Activated gamma-delta T cell (primary cell): Measurements from ENCODE around the gene DOK5.

Experiments
- DNase-seq: peaks from one replicate; lab custom pipeline; 2025; lab: John Stamatoyannopoulos, UW

The DOK5 gene

GRCh38 chr20:54618412-54618811 is 143.0 kb downstream of the DOK5 start:
- DNase-seq, result no peak

DNA sequence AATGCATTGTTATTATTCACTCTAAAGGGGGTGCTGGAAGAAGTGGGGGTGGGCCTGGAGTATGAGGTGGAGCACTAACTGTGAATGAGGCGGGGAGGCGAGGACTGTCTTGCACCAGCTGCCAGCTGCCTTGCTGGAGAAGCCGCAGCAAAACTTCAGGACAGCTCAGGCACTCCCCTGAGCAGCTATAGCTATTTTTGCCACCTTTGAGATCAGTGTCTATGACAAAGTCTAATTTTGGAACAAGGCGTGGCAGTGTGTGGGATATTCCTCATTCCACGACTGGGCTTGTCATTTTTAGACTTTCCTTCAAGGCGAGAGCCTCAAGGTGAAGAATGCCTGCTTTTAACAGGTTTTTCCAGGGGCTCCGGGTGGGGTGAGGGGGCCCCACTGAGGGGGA is 143.8 kb downstream of the DOK5 start:
- no peak for DNase-seq

- no peak for DNase-seq
Measured at GRCh38 chr20:54619682-54620081, 144.3 kb downstream of the DOK5 start.

DNA sequence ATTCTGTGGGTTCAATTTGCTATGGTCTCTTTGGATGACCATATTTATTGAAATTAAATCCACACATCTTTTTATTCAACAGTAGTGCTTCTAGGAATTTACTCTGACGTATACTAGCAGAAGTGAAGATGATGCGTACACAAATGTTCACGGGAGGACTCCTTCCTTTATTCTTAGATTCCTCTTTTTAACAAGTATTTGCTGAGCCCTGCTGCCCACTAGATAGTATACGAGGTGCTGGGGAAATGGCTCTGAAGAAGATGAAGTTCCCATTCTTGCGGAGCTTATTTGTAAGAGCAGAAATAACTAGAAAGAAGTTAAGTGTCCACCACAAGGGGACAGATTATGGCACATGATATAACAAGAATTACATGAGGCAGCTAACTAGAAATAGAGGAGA is 145.2 kb downstream of the DOK5 start:
- DNase-seq, result no peak

- DNase-seq, result no peak
Measured at GRCh38 chr20:54622333-54623295, 147.2 kb downstream of the DOK5 start.

- no peak for DNase-seq
Measured at GRCh38 chr20:54623991-54624569, 148.7 kb downstream of the DOK5 start.

- no peak for DNase-seq
Measured at GRCh38 chr20:54624706-54625390, 149.5 kb downstream of the DOK5 start.

- DNase-seq, result no peak
Measured at GRCh38 chr20:54625497-54625896, 150.1 kb downstream of the DOK5 start.

DNA sequence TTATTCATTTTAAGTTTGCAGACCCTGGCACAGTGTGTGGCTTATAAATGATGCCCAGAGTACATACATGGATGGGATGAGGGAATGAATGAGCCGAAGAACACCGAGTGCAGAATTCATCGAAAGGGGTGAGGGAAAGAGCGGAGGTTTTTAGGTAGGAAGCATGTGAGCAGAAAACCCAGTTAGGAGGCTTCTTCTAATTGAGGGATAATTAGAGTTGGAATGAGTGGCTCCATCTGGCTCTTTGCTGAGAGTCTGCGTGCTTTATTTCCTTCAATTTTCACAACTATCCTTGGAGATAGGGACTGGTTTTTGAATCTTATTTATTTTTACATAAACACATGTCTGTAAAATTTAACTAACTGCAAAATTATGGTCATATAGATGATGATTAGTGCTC is 150.7 kb downstream of the DOK5 start:
- DNase-seq, result no peak

GRCh38 chr20:54629632-54630031 is 154.2 kb downstream of the DOK5 start:
- no peak for DNase-seq

DNA sequence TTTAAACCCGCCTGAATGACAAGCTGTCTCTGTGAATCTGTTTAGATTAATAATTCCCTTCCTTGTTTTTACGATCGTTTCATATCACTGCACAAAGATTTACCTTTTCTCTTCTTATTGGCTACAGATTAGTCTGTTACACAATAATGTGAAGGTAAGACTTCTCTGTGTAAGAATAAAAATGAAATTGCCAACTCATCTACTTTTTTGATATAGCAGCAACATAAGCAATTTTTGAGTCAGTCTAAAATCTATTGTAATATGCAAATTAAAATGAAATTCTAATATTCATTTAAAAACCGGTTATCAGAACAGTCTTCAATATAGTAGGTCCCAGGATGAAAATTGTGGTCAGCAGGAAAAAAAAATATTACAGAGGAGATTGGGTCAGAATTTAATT is 155.2 kb downstream of the DOK5 start:
- no peak for DNase-seq

- no peak for DNase-seq
Measured at GRCh38 chr20:54631059-54631458, 155.7 kb downstream of the DOK5 start.

DNA sequence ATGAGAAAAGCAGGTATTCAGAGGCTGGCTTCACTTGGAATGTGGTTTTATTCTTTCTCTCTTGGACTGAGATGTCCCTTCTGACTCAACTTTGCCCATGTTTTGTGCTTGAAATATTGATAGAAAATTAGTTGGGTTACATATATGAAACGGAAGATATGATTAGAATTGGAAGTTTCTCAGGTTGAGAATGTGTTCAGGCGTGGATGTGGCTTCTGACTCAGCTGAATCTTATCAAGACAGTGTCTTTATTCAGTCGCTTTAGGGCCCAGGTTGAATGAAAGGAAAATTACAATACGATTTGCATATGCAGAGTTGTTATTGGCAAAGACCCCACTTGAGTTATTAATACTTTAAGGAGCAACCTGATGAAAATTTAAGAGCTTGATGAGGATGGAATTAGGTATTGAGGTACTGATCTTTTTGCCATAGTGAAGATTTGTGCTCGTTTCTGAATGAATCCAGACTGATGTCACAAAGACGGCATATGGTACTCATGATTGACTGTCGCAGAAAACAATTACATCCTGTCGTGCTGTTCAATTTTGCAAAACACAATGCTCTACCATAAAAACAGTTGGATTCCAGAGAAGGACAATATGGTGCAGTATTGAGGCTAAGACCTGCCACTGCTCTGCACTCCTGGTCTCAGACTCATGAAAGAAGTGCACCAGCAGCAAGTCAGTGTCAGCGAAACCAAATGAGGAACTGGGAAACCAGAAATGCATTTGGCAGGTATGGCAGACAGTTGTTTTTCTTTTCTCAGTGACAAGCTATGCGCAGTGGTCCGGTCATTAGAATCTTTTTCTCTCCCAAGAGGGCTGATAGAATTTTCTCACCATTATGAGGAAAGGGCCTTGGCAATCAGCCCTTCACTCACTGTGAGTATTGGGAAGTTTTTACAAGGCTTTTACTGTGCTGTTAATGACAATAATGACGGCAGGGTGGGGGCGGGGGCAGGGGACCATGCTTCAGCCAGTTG is 158.3 kb downstream of the DOK5 start:
- no peak for DNase-seq

DNA sequence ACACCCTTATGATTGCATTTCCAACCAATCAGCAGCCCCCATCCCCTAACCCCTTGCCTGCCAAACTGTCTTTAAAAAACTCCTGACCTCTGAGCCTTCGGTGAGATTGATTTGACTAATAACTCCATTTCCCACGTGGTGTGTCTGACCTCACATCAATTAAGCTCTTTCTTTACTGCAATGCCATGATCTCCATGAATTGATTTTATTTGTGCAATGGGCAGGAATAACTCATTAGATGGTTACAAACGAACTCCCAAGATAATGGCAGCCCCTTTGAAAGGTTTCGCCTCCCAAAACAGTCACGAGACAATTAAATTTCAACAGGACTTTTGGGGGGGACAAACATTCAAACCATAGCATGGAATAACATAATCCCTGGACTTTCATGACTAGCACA is 161.2 kb downstream of the DOK5 start:
- no peak for DNase-seq

GRCh38 chr20:54639941-54640340 is 164.5 kb downstream of the DOK5 start:
- no peak for DNase-seq

- DNase-seq, result no peak
Measured at GRCh38 chr20:54640800-54641199, 165.4 kb downstream of the DOK5 start.

DNA sequence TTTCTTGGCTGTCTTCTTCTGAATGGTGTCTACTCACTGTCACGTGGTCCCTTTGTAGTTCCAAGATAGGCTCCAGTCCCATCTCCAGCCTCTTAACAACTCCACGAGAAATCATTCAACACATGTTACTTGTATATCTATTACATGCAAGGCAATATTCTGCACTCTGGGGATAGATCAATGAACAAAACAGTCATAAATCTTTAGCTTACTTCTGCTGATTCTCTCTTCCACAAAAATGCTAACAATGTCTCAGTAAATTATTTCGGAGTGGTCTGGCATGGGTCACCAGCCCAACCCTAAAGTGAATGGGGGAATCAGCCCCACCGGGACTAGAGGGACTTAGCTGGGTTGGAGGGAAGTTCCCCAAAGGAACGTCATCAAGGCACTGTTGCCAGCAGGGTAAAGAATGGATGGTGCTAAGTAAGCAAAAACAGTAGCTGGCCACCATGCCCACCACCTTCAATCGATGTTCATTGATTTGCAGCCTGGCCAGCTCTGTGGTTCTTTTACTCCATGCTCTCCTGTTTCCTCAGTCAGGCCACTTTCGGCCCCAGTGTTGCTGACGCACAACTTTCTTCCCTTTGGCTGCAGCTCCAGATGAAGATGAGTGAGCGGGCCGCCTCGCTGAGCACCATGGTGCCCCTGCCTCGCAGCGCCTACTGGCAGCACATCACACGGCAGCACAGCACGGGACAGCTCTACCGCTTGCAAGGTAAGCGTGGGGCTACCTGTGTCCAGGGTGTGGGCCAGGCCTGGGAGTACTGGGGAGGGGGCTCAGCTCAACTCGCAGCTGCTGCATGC is 167.7 kb downstream of the DOK5 start:
- no peak for DNase-seq

GRCh38 chr20:54643761-54644160 is 168.4 kb downstream of the DOK5 start:
- DNase-seq, result no peak

DNA sequence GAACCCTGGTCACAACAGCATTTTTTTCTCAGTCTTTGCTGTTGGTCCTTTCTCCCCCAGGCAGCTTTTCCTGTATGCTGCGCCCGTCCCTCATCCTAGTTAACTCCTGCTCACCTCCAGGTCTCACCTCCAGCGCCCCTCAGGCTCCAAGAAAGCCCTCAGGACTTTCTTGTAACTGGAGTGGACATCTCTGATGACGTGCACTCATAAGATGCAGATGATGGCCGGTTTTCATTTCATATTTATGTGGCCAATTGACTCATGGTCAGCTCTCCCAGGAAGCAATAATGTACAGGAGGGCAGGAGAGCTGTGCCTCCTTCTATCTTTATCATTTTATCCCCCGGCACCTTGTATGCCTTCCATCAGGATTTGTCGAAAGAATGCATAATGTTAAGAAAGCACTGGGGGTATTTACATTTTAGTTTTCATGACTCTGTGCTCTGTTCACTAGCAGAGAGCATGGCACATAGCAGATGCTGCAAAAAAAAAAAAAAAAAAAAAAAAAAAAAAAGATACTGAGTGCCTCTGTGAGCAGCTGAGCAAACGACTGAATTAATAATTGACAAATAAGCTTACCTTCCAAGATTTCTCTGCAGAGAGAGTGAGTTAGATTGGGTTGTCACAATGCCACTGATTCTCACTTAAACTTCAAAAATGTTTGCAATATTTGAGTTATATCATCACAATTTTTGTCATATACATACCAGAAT is 170.2 kb downstream of the DOK5 start:
- DNase-seq, result no peak

DNA sequence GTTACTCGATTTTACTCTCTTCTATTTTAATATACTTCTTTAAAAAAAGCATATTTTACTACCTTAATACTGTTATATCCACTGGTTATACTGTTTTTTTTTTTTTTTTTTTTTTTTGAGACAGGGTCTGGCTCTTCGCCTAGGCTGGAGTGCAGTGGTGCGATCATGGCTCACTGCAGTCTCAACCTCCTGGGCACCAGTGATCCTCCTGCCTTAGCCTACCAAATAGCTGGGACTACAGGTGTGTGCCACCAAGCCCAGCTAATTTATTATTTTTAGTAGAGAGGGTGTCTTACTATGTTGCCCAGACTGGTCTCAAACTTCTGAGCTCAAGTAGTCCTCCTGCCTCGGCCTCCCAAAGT is 170.7 kb downstream of the DOK5 start:
- no peak for DNase-seq
